Activated naive CD8-positive, alpha-beta T cell treated with anti-CD3 and anti-CD28 coated beads, Interleukin-2, amount 50 U/mL, for 24 hours (primary cell): ENCODE results near the gene MSI2.

Source experiments
- ATAC-seq: fragments of 150-1000 bp; cut with Tn5 transposase; one replicate; pipeline ENCODE4 v1.10.0; 2021
- DNase-seq: peaks from one replicate; pipeline ENCODE4 v3.0.0; 2021
- H3K27ac Mint-ChIP-seq: one replicate; pipeline ENCODE4 v1.8.0; 2021; ENCODE audit warnings: mild to moderate bottlenecking, mixed read lengths
- H3K27me3 Mint-ChIP-seq: one replicate; pipeline ENCODE4 v1.8.0; 2021; ENCODE audit warnings: mixed read lengths
- H3K36me3 Mint-ChIP-seq: one replicate; pipeline ENCODE4 v1.8.0; 2021; ENCODE audit warnings: low read depth, mixed read lengths
- H3K4me1 Mint-ChIP-seq: one replicate; pipeline ENCODE4 v1.8.0; 2021; ENCODE audit warnings: mixed read lengths
- H3K4me3 Mint-ChIP-seq: one replicate; pipeline ENCODE4 v1.8.0; 2021; ENCODE audit warnings: mild to moderate bottlenecking, moderate library complexity, mixed read lengths
- H3K9me3 Mint-ChIP-seq: one replicate; pipeline ENCODE4 v1.8.0; 2021; ENCODE audit warnings: mixed read lengths

MSI2 gene

DNA sequence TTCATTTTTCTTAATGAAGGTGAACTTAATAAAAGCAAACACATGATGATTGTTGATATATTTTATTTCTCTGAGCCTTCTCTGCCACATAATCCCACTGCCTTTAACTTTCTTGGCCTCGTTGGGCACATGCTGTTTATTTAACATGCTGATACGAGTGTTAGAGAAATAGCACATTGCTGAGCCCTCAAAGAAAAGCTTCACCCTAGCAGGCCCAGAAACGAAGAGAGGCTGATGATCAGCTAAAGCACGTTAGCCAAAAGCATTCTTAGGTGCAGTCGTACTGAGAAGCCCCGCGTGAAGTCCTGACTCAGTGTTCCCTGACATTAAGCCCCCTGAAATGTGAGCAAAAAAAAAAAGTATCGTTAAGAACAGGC is 366.0 kb downstream of the MSI2 start:
- no peaks in the 10 kb centered on the region for H3K9me3 Mint-ChIP-seq
- H3K4me3 Mint-ChIP-seq = no peak overlapping the region
- no peak for ATAC-seq

DNA sequence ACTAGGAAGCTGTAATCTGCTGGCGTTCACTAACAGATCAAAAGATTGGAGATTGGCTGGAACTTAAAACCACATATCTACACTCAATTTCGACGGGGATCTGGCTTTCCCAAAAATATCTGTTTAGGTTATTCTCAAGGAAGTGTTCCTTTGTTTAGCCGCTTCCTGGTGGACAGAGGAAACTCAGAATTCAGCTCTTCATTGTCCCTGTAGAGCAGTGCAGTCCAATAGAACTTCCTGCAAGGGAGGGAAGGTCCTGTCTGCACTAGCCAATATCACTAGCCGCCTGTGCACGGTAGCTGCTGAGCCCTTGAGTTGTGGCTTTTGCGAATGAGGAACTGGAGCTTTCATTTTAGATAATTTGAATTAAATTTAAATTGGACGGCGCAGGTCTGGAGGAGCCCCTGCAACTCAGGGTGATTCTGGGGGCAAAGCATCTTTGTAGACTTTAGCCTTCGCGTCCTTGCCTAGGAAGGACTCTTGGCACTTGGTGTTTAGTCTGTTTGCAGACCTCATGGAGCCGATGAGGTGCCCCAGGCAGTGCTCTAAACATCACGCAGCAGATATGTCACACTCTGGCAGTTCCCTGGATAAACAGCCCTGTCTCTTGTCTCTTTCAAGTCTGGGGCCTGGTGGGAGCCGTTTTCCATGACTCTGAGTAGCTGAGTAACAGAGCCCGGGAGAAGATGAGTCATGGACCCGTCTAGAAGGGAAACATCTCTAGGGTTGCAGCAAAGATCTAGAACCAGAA is 366.5 kb downstream of the MSI2 start:
- Mint-ChIP-seq H3K36me3 (peaks cover 12% of the 10 kb centered on the region), H3K9me3 (no peaks in the 10 kb centered on the region), H3K27ac (peak overlapping the region; percentile 71), H3K4me1 (peaks cover 33% of the 10 kb centered on the region), H3K4me3 (peak overlapping the region; percentile 13), H3K27me3 (no peaks in the 10 kb centered on the region)
- no peak for DNase-seq
- peak; percentile 82 for ATAC-seq

More for the DNA sequence above, 366.0 kb downstream of the MSI2 start:
- Mint-ChIP-seq H3K27ac (peak overlapping the region; percentile 52), H3K36me3 (peaks cover 15% of the 10 kb centered on the region), H3K27me3 (no peaks in the 10 kb centered on the region), H3K4me1 (peaks cover 33% of the 10 kb centered on the region)
- no peak for DNase-seq

- peaks cover 37% of the 10 kb centered on the region for H3K4me1 Mint-ChIP-seq
- H3K4me3 Mint-ChIP-seq = no peak overlapping the region
Observed at GRCh38 chr17:57623620-57624019, 367.3 kb downstream of the MSI2 start.

DNA sequence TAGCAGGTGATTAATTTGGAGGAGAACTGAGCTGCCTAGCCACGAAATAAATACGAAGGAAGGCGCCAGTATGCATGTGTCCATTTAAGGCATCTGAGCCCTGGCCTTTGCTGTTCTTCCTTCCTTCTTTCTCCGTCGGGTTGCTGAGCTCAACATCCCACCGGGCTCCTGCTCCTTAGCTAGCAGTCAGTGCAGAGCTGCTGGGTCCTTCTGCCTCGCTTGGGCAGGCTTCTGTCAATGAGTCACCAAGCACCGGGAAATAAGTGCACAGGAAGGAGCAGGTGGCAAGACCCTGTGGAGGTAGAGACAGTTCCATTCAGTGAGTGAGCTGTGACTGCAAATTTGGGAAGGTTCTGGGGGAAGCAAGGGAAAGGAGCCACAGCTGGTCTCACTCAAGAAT is 368.1 kb downstream of the MSI2 start:
- Mint-ChIP-seq H3K27me3 (no peaks in the 10 kb centered on the region), H3K4me1 (peaks cover 33% of the 10 kb centered on the region), H3K9me3 (no peaks in the 10 kb centered on the region), H3K4me3 (no peak overlapping the region), H3K36me3 (peaks cover 14% of the 10 kb centered on the region), H3K27ac (peak overlapping the region; percentile 23)
- DNase-seq (no peak), ATAC-seq (no peak)

More at GRCh38 chr17:57623620-57624019, 367.3 kb downstream of the MSI2 start:
- ATAC-seq = no peak
- peak overlapping the region; percentile 71 for H3K27ac Mint-ChIP-seq
- DNase-seq = no peak
- H3K36me3 Mint-ChIP-seq = peaks cover 14% of the 10 kb centered on the region
- H3K27me3 Mint-ChIP-seq = no peaks in the 10 kb centered on the region
- H3K9me3 Mint-ChIP-seq = no peaks in the 10 kb centered on the region

GRCh38 chr17:57625511-57625910 is 369.2 kb downstream of the MSI2 start:
- ATAC-seq (no peak), DNase-seq (no peak)
- H3K27ac Mint-ChIP-seq = no peak overlapping the region
- H3K36me3 Mint-ChIP-seq = peaks cover 9% of the 10 kb centered on the region
- H3K27me3 Mint-ChIP-seq = no peaks in the 10 kb centered on the region
- H3K9me3 Mint-ChIP-seq = no peaks in the 10 kb centered on the region
- no peak overlapping the region for H3K4me3 Mint-ChIP-seq
- H3K4me1 Mint-ChIP-seq = peaks cover 35% of the 10 kb centered on the region

GRCh38 chr17:57625957-57626356 is 369.6 kb downstream of the MSI2 start:
- no peak overlapping the region for H3K4me3 Mint-ChIP-seq
- no peaks in the 10 kb centered on the region for H3K27me3 Mint-ChIP-seq
- ATAC-seq (no peak), DNase-seq (no peak)
- H3K27ac Mint-ChIP-seq = no peak overlapping the region
- H3K36me3 Mint-ChIP-seq = peaks cover 9% of the 10 kb centered on the region
- no peaks in the 10 kb centered on the region for H3K9me3 Mint-ChIP-seq
- H3K4me1 Mint-ChIP-seq = peaks cover 35% of the 10 kb centered on the region

DNA sequence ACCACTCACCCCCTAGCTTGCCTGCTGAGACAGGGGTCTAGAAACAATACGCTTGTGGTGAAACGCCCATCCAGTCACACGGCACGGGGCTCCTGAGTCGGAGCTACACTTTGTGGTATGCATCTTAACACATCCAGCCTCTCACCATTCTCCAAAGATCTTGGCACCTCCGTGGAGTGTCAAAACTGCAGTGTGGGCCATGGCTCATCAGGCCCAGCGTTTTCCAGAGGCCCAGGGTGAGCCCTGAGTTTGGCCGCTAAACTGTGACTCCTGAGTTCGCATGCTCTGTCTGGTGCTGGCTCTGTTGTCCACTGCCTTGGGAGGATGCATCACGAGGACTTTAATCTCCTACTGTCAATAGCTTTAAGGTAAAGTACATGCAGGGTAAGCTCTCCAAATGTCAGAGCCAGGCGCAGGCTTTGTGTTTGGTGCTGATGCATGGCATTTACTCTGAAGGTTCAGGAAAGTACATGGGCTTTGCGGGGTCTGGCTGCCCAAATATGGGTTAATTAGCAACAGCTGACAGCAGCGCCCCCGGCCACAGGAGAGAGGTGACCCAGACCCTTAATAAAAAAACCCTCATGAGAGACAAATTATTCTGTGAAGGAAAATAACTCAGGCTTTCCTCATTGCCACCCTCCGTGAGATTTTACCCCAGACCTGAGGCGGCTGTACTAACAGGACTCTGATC is 370.3 kb downstream of the MSI2 start:
- ATAC-seq = no peak
- Mint-ChIP-seq H3K27ac (no peak overlapping the region), H3K9me3 (no peaks in the 10 kb centered on the region), H3K36me3 (peaks cover 10% of the 10 kb centered on the region), H3K4me3 (no peak overlapping the region), H3K27me3 (no peaks in the 10 kb centered on the region), H3K4me1 (peaks cover 35% of the 10 kb centered on the region)
- DNase-seq = no peak

DNA sequence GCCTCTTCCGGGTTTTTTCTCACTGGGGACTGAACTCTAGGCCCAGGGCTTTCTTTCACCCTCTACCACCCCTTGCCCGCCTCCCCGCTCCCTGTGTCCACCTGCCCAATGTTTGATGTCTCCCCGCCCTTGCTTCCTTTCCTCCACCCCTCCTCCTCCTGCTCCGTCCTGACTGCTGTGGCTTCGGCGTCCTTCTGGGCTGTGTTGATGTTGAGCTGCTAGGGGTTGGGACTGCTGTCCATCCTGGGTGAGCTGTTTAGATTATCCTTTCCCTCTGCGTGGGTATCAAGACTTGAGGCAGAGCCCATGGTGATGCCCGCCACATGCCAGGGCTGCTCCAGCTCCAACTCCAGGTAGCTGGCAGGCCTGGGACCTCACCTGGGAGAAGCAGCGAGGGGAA is 371.3 kb downstream of the MSI2 start:
- Mint-ChIP-seq H3K27me3 (no peaks in the 10 kb centered on the region), H3K27ac (no peak overlapping the region), H3K4me1 (peaks cover 29% of the 10 kb centered on the region), H3K4me3 (no peak overlapping the region), H3K9me3 (no peaks in the 10 kb centered on the region), H3K36me3 (peaks cover 12% of the 10 kb centered on the region)
- no peak for DNase-seq
- ATAC-seq = no peak

DNA sequence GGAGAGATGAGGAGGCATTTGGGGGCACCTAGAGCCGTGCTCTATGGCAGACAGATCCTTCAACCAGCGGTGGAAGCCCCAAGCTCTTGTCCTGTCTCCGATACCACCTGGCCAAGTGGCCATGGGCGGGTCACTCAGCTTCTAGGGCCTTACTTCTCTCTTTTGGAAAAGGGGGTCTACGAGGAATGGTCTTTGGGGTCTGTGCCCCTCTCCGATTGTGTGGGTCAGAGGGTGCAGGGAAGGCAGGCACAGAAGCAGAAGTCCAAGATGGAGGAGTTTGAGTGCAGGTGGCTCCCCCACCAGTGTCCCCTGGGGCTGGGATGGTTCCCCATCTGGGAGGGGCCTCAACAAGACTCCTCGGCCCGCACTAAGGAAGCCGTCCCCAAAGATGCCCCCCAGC is 372.1 kb downstream of the MSI2 start:
- peaks cover 14% of the 10 kb centered on the region for H3K36me3 Mint-ChIP-seq
- H3K4me3 Mint-ChIP-seq = no peak overlapping the region
- H3K4me1 Mint-ChIP-seq = peaks cover 21% of the 10 kb centered on the region
- no peaks in the 10 kb centered on the region for H3K9me3 Mint-ChIP-seq
- H3K27me3 Mint-ChIP-seq = no peaks in the 10 kb centered on the region
- H3K27ac Mint-ChIP-seq = no peak overlapping the region
- ATAC-seq = no peak
- no peak for DNase-seq

- peaks cover 20% of the 10 kb centered on the region for H3K36me3 Mint-ChIP-seq
- H3K9me3 Mint-ChIP-seq = no peaks in the 10 kb centered on the region
- DNase-seq = no peak
- H3K27me3 Mint-ChIP-seq = no peaks in the 10 kb centered on the region
- H3K27ac Mint-ChIP-seq = no peak overlapping the region
- no peak overlapping the region for H3K4me3 Mint-ChIP-seq
- peaks cover 11% of the 10 kb centered on the region for H3K4me1 Mint-ChIP-seq
- peak; percentile 62 for ATAC-seq
Observed at GRCh38 chr17:57629470-57629869, 373.1 kb downstream of the MSI2 start.

DNA sequence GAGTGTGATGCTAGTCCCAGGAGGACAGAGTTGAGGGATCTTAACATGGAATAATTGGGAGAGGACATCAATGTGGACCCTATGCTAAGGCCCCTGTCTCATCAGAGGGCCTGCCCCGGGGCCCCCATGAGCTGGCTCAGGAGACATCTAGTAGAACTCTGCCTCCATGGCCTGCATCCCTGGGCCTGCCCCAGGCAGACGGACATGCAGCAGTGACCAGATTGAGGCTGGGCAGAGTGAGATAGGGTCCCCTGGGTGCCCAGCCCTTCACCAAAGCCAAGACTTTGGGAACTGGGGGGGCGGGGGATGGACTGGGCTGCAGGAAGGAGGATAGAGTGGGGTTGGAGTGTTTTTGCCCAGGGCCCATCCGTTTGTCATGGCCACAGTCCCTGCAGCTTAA is 373.6 kb downstream of the MSI2 start:
- no peak for DNase-seq
- peaks cover 23% of the 10 kb centered on the region for H3K36me3 Mint-ChIP-seq
- no peaks in the 10 kb centered on the region for H3K9me3 Mint-ChIP-seq

DNA sequence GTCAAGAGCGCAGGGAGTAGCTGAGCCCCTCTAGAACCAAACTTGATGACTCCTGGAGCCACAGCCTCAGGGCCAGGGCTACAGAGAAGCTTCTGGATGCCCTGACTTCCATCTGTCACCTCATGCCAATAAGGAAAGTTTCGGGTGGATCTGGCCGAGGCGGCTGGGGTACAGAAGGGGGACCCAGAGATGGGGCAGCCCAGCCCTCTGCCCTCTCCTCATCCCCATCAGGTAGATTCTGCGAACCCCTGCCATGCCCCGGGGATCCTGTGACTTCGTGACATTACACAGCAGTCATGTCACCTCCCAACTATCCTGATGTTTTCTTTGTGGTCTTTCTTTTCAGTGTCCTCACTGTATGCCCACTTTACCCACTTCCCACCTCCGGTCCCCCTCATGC is 374.4 kb downstream of the MSI2 start:
- peak overlapping the region; percentile 34 for H3K27ac Mint-ChIP-seq
- peaks cover 7% of the 10 kb centered on the region for H3K4me1 Mint-ChIP-seq
- ATAC-seq (no peak), DNase-seq (no peak)
- H3K4me3 Mint-ChIP-seq = no peak overlapping the region
- H3K27me3 Mint-ChIP-seq = no peaks in the 10 kb centered on the region
- peaks cover 23% of the 10 kb centered on the region for H3K36me3 Mint-ChIP-seq
- H3K9me3 Mint-ChIP-seq = no peaks in the 10 kb centered on the region

More for the DNA sequence above, 373.6 kb downstream of the MSI2 start:
- no peak for ATAC-seq
- Mint-ChIP-seq H3K4me3 (no peak overlapping the region), H3K27me3 (no peaks in the 10 kb centered on the region), H3K4me1 (peaks cover 7% of the 10 kb centered on the region), H3K27ac (no peak overlapping the region)

GRCh38 chr17:57631871-57632270 is 375.5 kb downstream of the MSI2 start:
- Mint-ChIP-seq H3K36me3 (peaks cover 23% of the 10 kb centered on the region), H3K4me1 (peaks cover 7% of the 10 kb centered on the region), H3K27ac (no peak overlapping the region), H3K9me3 (no peaks in the 10 kb centered on the region), H3K27me3 (no peaks in the 10 kb centered on the region), H3K4me3 (no peak overlapping the region)
- ATAC-seq (no peak), DNase-seq (no peak)

- H3K27ac Mint-ChIP-seq = no peak overlapping the region
- no peaks in the 10 kb centered on the region for H3K27me3 Mint-ChIP-seq
- peaks cover 7% of the 10 kb centered on the region for H3K4me1 Mint-ChIP-seq
- DNase-seq (no peak), ATAC-seq (no peak)
- H3K36me3 Mint-ChIP-seq = peaks cover 23% of the 10 kb centered on the region
- H3K9me3 Mint-ChIP-seq = no peaks in the 10 kb centered on the region
- H3K4me3 Mint-ChIP-seq = no peak overlapping the region
Observed at GRCh38 chr17:57632294-57632693, 376.0 kb downstream of the MSI2 start.

DNA sequence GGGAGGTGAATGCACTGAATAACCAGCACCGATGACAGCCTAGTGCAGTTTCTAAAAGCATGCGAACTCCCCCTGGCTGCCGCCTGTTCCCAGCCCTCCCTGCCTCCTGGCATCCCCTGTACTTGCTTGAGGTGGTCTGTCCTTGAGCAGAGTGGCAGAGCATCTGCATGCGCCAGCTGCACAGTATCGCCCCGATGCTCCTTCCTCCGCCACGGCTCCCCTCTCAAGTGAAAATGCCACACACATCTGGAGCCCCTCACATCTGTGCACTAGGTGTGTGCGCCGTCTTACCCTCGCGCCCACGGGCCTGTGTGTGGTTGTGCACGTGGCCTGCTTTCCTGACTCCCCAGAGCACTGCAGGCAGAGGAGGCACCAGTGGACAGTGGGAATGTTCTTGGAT is 376.9 kb downstream of the MSI2 start:
- H3K9me3 Mint-ChIP-seq = no peaks in the 10 kb centered on the region
- no peak overlapping the region for H3K27ac Mint-ChIP-seq
- peaks cover 20% of the 10 kb centered on the region for H3K36me3 Mint-ChIP-seq
- DNase-seq (no peak), ATAC-seq (no peak)
- no peaks in the 10 kb centered on the region for H3K27me3 Mint-ChIP-seq
- H3K4me1 Mint-ChIP-seq = peaks cover 4% of the 10 kb centered on the region
- no peak overlapping the region for H3K4me3 Mint-ChIP-seq
